ENCODE data around the gene ZNF300.

- TF ChIP-seq CTCF (IDR thresholded peaks at IDR 0.05) (no peak), POLR2A (IDR thresholded peaks at IDR 0.05) (no peak)
These were observed 40.7 kb upstream of the ZNF300 start for GRCh38 chr5:150945486-150945885.
